ENCODE results near the gene KCNH5. TPM values are rescaled to one million over a fixed set of nuclear protein-coding genes. Genes with fewer than 3 reads are reported as not detected.

Gene KCNH5
- polyA plus RNA-seq, 6 donors from 2014 or later = not detected

DNA sequence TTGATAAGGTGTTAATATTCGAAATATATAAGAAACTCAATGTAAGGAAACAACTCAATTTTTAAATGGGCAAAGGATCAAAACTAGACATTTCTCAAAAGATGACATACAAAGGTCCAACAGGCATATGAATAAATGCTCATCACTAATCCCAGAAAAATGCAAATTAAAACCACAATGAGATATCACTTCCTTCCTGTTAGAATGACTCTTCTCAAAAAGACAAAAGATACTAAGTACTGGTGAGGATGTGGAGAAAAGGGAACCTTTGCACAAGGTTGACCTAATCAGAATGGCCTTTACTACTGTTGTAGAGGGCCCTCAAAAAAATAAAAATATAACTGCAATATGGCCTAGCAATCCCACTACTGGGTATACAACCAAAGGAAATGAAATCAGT, 383.4 kb downstream of the KCNH5 start:
- Mint-ChIP-seq H3K27me3 (no peaks in the 10 kb centered on the region), H3K9me3 (peaks cover 4 to 22% (median 14%) of the 10 kb centered on the region in 7 donors), H3K4me3 (no peak overlapping the region), H3K27ac (no peak overlapping the region), H3K4me1 (no peaks in the 10 kb centered on the region), H3K36me3 (no peaks in the 10 kb centered on the region)
- DNase-seq = no peak
- no peak for ATAC-seq (ENCODE audit: low read depth in 2 of 2)

DNA sequence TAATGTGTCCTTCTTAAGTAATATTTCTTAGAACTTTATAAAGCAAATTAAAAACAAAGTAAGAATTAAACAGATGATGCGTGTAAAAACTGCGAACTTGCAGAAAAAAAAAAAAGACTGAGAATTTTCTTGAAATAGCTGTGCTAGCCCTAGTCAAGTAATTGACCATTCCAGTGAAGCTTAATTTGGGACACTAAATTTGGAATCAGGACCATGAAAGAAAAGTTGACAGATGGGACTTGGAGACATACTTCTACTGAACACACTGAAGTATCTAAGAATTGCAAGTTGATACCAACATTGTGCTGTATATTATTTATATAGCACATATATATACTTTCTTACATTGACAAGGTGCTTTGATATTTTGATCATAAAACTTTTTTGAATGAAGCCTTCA, 386.6 kb downstream of the KCNH5 start:
- Mint-ChIP-seq H3K4me3 (no peak overlapping the region), H3K4me1 (no peaks in the 10 kb centered on the region), H3K36me3 (no peaks in the 10 kb centered on the region), H3K27me3 (no peaks in the 10 kb centered on the region), H3K27ac (no peak overlapping the region), H3K9me3 (peaks cover 0 to 22% (median 14%) of the 10 kb centered on the region in 7 donors)
- no peak for DNase-seq
- no peak for ATAC-seq (ENCODE audit: low read depth in 2 of 2)

DNA sequence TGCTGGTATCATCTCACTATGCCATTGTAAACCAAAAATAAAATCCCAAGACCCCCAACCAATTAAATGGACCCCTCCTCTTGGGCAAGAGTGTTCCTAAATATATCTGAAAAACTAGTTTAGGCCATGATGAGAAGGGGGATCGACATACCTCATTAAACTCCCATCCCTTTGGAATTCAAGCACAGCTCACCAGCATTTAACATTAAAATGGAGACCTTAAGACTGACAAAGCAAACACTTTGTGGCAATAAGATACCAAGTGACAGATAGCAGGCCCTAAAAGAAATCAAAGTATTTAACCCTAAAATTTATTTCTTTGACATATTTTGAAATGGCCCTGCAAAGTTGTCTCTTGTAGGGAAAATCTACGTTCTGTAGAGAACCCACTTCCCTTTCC, 387.9 kb downstream of the KCNH5 start:
- H3K27ac Mint-ChIP-seq = no peak overlapping the region
- H3K4me1 Mint-ChIP-seq = no peaks in the 10 kb centered on the region
- H3K36me3 Mint-ChIP-seq = no peaks in the 10 kb centered on the region
- DNase-seq (no peak), ATAC-seq (ENCODE audit: low read depth in 2 of 2) (no peak)
- no peaks in the 10 kb centered on the region for H3K27me3 Mint-ChIP-seq
- H3K9me3 Mint-ChIP-seq = peaks cover 0 to 21% (median 13%) of the 10 kb centered on the region in 7 donors
- no peak overlapping the region for H3K4me3 Mint-ChIP-seq

GRCh38 chr14:62655166-62655565, 390.1 kb downstream of the KCNH5 start:
- Mint-ChIP-seq H3K4me1 (no peaks in the 10 kb centered on the region), H3K27me3 (no peaks in the 10 kb centered on the region), H3K27ac (no peak overlapping the region), H3K9me3 (peaks cover 0 to 6% (median 0%) of the 10 kb centered on the region in 7 donors), H3K4me3 (no peak overlapping the region), H3K36me3 (no peaks in the 10 kb centered on the region)
- ATAC-seq (ENCODE audit: low read depth in 2 of 2) (no peak), DNase-seq (no peak)

- no peak overlapping the region for H3K4me3 Mint-ChIP-seq
- DNase-seq (no peak), ATAC-seq (ENCODE audit: low read depth in 2 of 2) (no peak)
- H3K4me1 Mint-ChIP-seq = no peaks in the 10 kb centered on the region
- no peaks in the 10 kb centered on the region for H3K36me3 Mint-ChIP-seq
- H3K27ac Mint-ChIP-seq = no peak overlapping the region
- H3K27me3 Mint-ChIP-seq = no peaks in the 10 kb centered on the region
- peaks cover 0 to 6% (median 0%) of the 10 kb centered on the region in 7 donors for H3K9me3 Mint-ChIP-seq
Observed at GRCh38 chr14:62654641-62655040, 390.6 kb downstream of the KCNH5 start.

Other genes starting within 250 kb of the KCNH5 start
- gene RHOJ, start 159.0 kb upstream of the KCNH5 start, polyA plus RNA-seq (ENCODE audit: low read depth in 6 of 6) = not detected

Data from naive B cell (primary cell).